ENCODE results near the gene XYLB. TPM values are rescaled to one million over a fixed set of nuclear protein-coding genes. Genes with fewer than 3 reads are reported as not detected.

Gene XYLB
- total and polyA plus RNA-seq, 2 of the 13 experiments (the other 11 are each of a cell fraction or from before 2014, with no cell fraction given), result 25.9 to 30.0 TPM

DNA sequence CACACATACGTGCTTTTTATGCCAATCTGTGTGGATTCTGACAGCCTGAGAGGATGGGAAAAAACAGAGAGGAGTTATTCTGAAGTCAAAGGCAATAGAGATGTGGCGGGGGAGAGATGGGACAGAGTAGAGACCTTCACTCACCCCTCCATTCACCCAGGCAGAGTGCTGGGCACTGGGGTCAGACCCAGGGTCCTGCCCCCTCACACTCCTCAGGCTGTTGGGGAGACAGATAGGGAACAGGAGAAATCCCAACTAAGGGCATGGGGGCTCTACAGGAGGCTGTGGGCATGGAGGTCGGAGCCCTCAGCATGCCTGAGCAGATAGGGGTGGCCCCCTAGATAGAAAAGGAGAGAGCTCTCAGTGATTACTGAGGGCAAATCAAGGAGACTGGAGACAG is 34.2 kb upstream of the XYLB start:
- no peak overlapping the region for H2AFZ ChIP-seq (ENCODE audit: low read length)
- in situ Hi-C loops (cut with HindIII; ENCODE audit: extremely low pct_ligation_motif_present, low pct_unique_long_range_greater_than_20kb), result no loop called here
- H3K4me1 ChIP-seq (ENCODE audit: insufficient read depth, low read length), result no peaks in the 10 kb centered on the region
- ChIA-PET POLR2A (no interaction called here), CTCF (ENCODE audit: low intra/inter-chr PET ratio, low total read pairs) (no interaction called here)
- no peaks in the 10 kb centered on the region for H3K36me3 ChIP-seq (replicated peaks in 1 of 2; ENCODE audit: control insufficient read depth in 1 of 2, insufficient read depth in 2 of 2, low read length in 2 of 2)
- no TSS peak for BruUV-seq (replicated peaks)
- H3K4me2 ChIP-seq (ENCODE audit: low read depth, low read length), result no peak overlapping the region
- H3K4me3 ChIP-seq (replicated peaks in 1 of 3; ENCODE audit: insufficient read depth in 1 of 3, low read depth in 2 of 3, low read length in 3 of 3), result no peak overlapping the region
- ATAC-seq (no peak), FAIRE-seq (no peak), DNase-seq (ENCODE audit: low spot score) (no peak)
- intact Hi-C loops (cut with micrococcal nuclease; ENCODE audit: unreplicated experiment), result no loop called here
- 43% methylated on average over 2 of the region's 3 CpGs for WGBS (ENCODE audit: low lambda C conversion rate)
- no peaks in the 10 kb centered on the region for H4K20me1 ChIP-seq (ENCODE audit: insufficient read depth, low read length)
- H3K27me3 ChIP-seq (ENCODE audit: control insufficient read depth in 1 of 2, insufficient read depth in 2 of 2, low read length in 2 of 2), result peaks cover 12 to 74% of the 10 kb centered on the region in 2 experiments
- no peak overlapping the region for H3K9ac ChIP-seq (ENCODE audit: insufficient read depth, low read depth, low read length)
- no peaks in the 10 kb centered on the region for H3K9me3 ChIP-seq (ENCODE audit: low read length)
- no peak overlapping the region for H3K27ac ChIP-seq (ENCODE audit: extremely low read length, insufficient read depth, low read length)
- H3K79me2 ChIP-seq (ENCODE audit: insufficient read depth, low read length), result no peaks in the 10 kb centered on the region
- TF ChIP-seq, protein P1, sequence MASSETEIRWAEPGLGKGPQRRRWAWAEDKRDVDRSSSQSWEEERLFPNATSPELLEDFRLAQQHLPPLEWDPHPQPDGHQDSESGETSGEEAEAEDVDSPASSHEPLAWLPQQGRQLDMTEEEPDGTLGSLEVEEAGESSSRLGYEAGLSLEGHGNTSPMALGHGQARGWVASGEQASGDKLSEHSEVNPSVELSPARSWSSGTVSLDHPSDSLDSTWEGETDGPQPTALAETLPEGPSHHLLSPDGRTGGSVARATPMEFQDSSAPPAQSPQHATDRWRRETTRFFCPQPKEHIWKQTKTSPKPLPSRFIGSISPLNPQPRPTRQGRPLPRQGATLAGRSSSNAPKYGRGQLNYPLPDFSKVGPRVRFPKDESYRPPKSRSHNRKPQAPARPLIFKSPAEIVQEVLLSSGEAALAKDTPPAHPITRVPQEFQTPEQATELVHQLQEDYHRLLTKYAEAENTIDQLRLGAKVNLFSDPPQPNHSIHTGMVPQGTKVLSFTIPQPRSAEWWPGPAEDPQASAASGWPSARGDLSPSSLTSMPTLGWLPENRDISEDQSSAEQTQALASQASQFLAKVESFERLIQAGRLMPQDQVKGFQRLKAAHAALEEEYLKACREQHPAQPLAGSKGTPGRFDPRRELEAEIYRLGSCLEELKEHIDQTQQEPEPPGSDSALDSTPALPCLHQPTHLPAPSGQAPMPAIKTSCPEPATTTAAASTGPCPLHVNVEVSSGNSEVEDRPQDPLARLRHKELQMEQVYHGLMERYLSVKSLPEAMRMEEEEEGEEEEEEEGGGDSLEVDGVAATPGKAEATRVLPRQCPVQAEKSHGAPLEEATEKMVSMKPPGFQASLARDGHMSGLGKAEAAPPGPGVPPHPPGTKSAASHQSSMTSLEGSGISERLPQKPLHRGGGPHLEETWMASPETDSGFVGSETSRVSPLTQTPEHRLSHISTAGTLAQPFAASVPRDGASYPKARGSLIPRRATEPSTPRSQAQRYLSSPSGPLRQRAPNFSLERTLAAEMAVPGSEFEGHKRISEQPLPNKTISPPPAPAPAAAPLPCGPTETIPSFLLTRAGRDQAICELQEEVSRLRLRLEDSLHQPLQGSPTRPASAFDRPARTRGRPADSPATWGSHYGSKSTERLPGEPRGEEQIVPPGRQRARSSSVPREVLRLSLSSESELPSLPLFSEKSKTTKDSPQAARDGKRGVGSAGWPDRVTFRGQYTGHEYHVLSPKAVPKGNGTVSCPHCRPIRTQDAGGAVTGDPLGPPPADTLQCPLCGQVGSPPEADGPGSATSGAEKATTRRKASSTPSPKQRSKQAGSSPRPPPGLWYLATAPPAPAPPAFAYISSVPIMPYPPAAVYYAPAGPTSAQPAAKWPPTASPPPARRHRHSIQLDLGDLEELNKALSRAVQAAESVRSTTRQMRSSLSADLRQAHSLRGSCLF (CRISPR knock-in tag; IDR thresholded peaks at IDR 0.05; ENCODE audit: borderline replicate concordance), result no peak
- TF ChIP-seq MBD4 (IDR thresholded peaks at IDR 0.05; ENCODE audit: borderline replicate concordance, low read length) (no peak), ISX (CRISPR knock-in tag; conservative IDR thresholded peaks at IDR 0.05) (no peak), ZNF670 (CRISPR knock-in tag; IDR thresholded peaks at IDR 0.05; ENCODE audit: borderline replicate concordance) (no peak), KAT8 (CRISPR knock-in tag; IDR thresholded peaks at IDR 0.05) (no peak), HNRNPK (IDR thresholded peaks at IDR 0.05; ENCODE audit: low read depth, low read length, poor library complexity, severe bottlenecking) (no peak), MED13 (CRISPR knock-in tag; IDR thresholded peaks at IDR 0.05) (no peak), TMF1 (CRISPR knock-in tag; IDR thresholded peaks at IDR 0.05; ENCODE audit: low read depth) (no peak), ZMYM4 (CRISPR knock-in tag; IDR thresholded peaks at IDR 0.05) (no peak)
- TF ChIP-seq, protein P2, sequence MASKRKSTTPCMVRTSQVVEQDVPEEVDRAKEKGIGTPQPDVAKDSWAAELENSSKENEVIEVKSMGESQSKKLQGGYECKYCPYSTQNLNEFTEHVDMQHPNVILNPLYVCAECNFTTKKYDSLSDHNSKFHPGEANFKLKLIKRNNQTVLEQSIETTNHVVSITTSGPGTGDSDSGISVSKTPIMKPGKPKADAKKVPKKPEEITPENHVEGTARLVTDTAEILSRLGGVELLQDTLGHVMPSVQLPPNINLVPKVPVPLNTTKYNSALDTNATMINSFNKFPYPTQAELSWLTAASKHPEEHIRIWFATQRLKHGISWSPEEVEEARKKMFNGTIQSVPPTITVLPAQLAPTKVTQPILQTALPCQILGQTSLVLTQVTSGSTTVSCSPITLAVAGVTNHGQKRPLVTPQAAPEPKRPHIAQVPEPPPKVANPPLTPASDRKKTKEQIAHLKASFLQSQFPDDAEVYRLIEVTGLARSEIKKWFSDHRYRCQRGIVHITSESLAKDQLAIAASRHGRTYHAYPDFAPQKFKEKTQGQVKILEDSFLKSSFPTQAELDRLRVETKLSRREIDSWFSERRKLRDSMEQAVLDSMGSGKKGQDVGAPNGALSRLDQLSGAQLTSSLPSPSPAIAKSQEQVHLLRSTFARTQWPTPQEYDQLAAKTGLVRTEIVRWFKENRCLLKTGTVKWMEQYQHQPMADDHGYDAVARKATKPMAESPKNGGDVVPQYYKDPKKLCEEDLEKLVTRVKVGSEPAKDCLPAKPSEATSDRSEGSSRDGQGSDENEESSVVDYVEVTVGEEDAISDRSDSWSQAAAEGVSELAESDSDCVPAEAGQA (IDR thresholded peaks at IDR 0.05; ENCODE audit: low read depth), result no peak
- TF ChIP-seq, protein P2 (CRISPR knock-in tag; IDR thresholded peaks at IDR 0.05; ENCODE audit: borderline replicate concordance), result no peak

Data from HepG2 (cell line).